GM12878 (cell line): ENCODE data around the gene AOPEP. TPM values are rescaled to one million over a fixed set of nuclear protein-coding genes. Genes with fewer than 3 reads are reported as not detected.

Experiments used
- ATAC-seq: fragments of 200-7000 bp; cut with Tn5 transposase; 3 replicates; pipeline ENCODE4 v1.9.1; 2020; ENCODE audit warnings: mild to moderate bottlenecking, moderate library complexity
- BruUV-seq: library from RNA; stranded (reverse); fragments of 400-500 nt; replicated peaks from 2 replicates; lab custom pipeline; 2021; lab: Mats Ljungman, UMichigan
- CTCF ChIA-PET: fragments of 300-600 bp; sonication (Branson Sonifier 250); formaldehyde crosslinking; extraction: SDS; loops from one replicate; lab custom pipeline; 2021; ENCODE audit warnings: inconsistent platforms; lab: Yijun Ruan, JAX
- POLR2A ChIA-PET: fragments of 350-600 bp; formaldehyde crosslinking; extraction: SDS; loops from one replicate; lab custom pipeline; 2021; ENCODE audit warnings: inconsistent platforms; lab: Charles Lee
- RAD21 ChIA-PET: fragments of 300-600 bp; sonication (Branson Sonifier 250); formaldehyde crosslinking; loops from one replicate; lab custom pipeline; 2023; ENCODE audit warnings: antibody characterized with exemption; ENCODE audit not compliant: unreplicated experiment; lab: Charles Lee
- SMC1A ChIA-PET: fragments of 300-600 bp; sonication (Branson Sonifier 250); formaldehyde crosslinking; loops from one replicate; lab custom pipeline; 2023; ENCODE audit not compliant: unreplicated experiment, uncharacterized antibody; lab: Charles Lee
- DNase-seq: peaks from one replicate; pipeline ENCODE4 v3.0.0-alpha.2; 2011; ENCODE audit warnings: low read depth, low spot score
- FAIRE-seq: peaks from 3 replicates; lab custom pipeline; 2011; peaks lifted over from hg19 to GRCh38; lab: Jason Lieb, UNC
- H2AFZ ChIP-seq: 2 replicates; pipeline ENCODE4 v1.6.0; 2011; ENCODE audit warnings: low read depth, low read length, control low read depth; ENCODE audit not compliant: control insufficient read depth
- H3K27ac ChIP-seq: 2 replicates; pipeline ENCODE4 v1.5.1; 2011; ENCODE audit warnings: control low read depth; ENCODE audit not compliant: control insufficient read depth, insufficient read depth
- H3K27me3 ChIP-seq, 2 experiments: replicated peaks in 1 of 2; 2 replicates each; pipeline versions ENCODE4 v1.6.0 to v1.6.1; 2011; ENCODE audit warnings: low read length in 1 of 2; ENCODE audit not compliant: control insufficient read depth in 2 of 2, insufficient read depth in 2 of 2
- H3K36me3 ChIP-seq, 2 experiments: 2 replicates each; pipeline ENCODE4 v1.5.1; 2011; ENCODE audit warnings: low read length in 1 of 2; ENCODE audit not compliant: control insufficient read depth in 2 of 2, insufficient read depth in 2 of 2
- H3K4me1 ChIP-seq: 2 replicates; pipeline ENCODE4 v1.6.1; 2011; ENCODE audit warnings: mild to moderate bottlenecking, low read length, moderate library complexity, mixed read lengths; ENCODE audit not compliant: control insufficient read depth, insufficient read depth
- H3K4me2 ChIP-seq: 2 replicates; pipeline ENCODE4 v1.6.0; 2011; ENCODE audit warnings: control low read depth; ENCODE audit not compliant: control insufficient read depth, insufficient read depth
- H3K4me3 ChIP-seq: fragments of 200-600 bp; sonication (generic); 2 replicates; pipeline ENCODE4 v1.5.1; 2016
- H3K79me2 ChIP-seq: 2 replicates; pipeline ENCODE4 v1.6.0; 2011; ENCODE audit warnings: low read length; ENCODE audit not compliant: control insufficient read depth, insufficient read depth
- H3K9ac ChIP-seq: 2 replicates; pipeline ENCODE4 v1.8.0; 2011; ENCODE audit warnings: low read length, control low read depth, mixed read lengths; ENCODE audit not compliant: control insufficient read depth, insufficient read depth
- H3K9me3 ChIP-seq: replicated peaks from 3 replicates; pipeline ENCODE4 v1.5.1; 2011; ENCODE audit warnings: mild to moderate bottlenecking, low read length; ENCODE audit not compliant: control insufficient read depth, insufficient read depth
- H4K20me1 ChIP-seq: 2 replicates; pipeline ENCODE4 v1.6.0; 2011; ENCODE audit not compliant: control insufficient read depth, insufficient read depth
- CHD1 ChIP-seq: IDR thresholded peaks from 2 replicates; pipeline ENCODE4 v1.6.1; 2012; ENCODE audit warnings: low read depth, low read length, improper control_type of control experiment
- CHD4 ChIP-seq: fragments of 200-600 bp; sonication (generic); IDR thresholded peaks from 2 replicates; pipeline ENCODE4 v1.6.1; 2016; ENCODE audit warnings: mild to moderate bottlenecking
- CREB1 ChIP-seq: IDR thresholded peaks from 2 replicates; pipeline ENCODE4 v1.6.1; 2012; ENCODE audit warnings: low read depth, mild to moderate bottlenecking, inconsistent platforms
- E2F8 ChIP-seq: fragments of 450-650 bp; IDR thresholded peaks from 2 replicates; pipeline ENCODE4 v1.6.1; 2018; ENCODE audit warnings: mild to moderate bottlenecking, low read depth, moderate library complexity; ENCODE audit not compliant: partially characterized antibody
- FOXK2 ChIP-seq: fragments of 450-650 bp; IDR thresholded peaks from 2 replicates; pipeline ENCODE4 v1.6.1; 2017; ENCODE audit warnings: mild to moderate bottlenecking, moderate library complexity
- IRF4 ChIP-seq: IDR thresholded peaks from 2 replicates; pipeline ENCODE4 v1.6.1; 2011; ENCODE audit warnings: low read depth, low read length
- JUNB ChIP-seq: IDR thresholded peaks from 2 replicates; pipeline ENCODE4 v1.6.1; 2016; ENCODE audit warnings: antibody characterized with exemption, mild to moderate bottlenecking
- SIN3A ChIP-seq: IDR thresholded peaks from 2 replicates; pipeline ENCODE4 v1.6.1; 2012; ENCODE audit warnings: low read depth, low read length, improper control_type of control experiment
- SRF ChIP-seq, 2 experiments: IDR thresholded peaks; 2 replicates each; pipeline ENCODE4 v1.6.1; 2011; ENCODE audit warnings: low read depth in 2 of 2, low read length in 2 of 2, mild to moderate bottlenecking in 1 of 2, moderate library complexity in 1 of 2
- ZNF274 ChIP-seq: IDR thresholded peaks from one replicate; pipeline ENCODE4 v1.8.0; 2011; ENCODE audit not compliant: insufficient read length, insufficient read depth
- WGBS: methylation state at CpG from one replicate; pipeline ENCODE4 v1.1.6; 2016; ENCODE audit warnings: low lambda C conversion rate; ENCODE audit not compliant: insufficient replicate concordance, insufficient coverage; ENCODE audit errors: missing lambda C conversion rate; 5-methylcytosine and 5-hydroxymethylcytosine counted together
- in situ Hi-C: fragments of 300-500 bp; cut with MboI; formaldehyde crosslinking; loops from 9 replicates; pipeline ENCODE4 v1.14.3; 2018; ENCODE audit warnings: mixed read lengths
- intact Hi-C: fragments of 100-400 bp; cut with micrococcal nuclease; formaldehyde crosslinking; loops from one replicate; pipeline ENCODE4 v1.14.2; 2022; ENCODE audit not compliant: unreplicated experiment
- polyA plus RNA-seq, 11 experiments: library from polyadenylated mRNA; depleted of rRNA in 4 of 11; unstranded in 6 of 11; stranded (reverse) in 5 of 11; fragments of >200 nt; fragmentation: Nextera tagmentation in 4 of 11; fragmentation: Illumina TruSeq in 1 of 11; extraction: Ambion mirVana in 4 of 11; extraction: Trizol in 1 of 11; gene quantifications; 1 replicate in 1 of 11; 2 replicates in 10 of 11; pipeline versions ENCODE4 v1.2.1 to v1.2.3, GENCODE V29; 2011 to 2016; ENCODE audit warnings: inconsistent platforms in 2 of 11, missing spikeins in 2 of 11, low read depth in 1 of 11
- total RNA-seq, 4 experiments: library from RNA; depleted of rRNA in 3 of 4; stranded (reverse); fragments of >200 nt in 3 of 4; fragmentation: Illumina TruSeq in 1 of 4; extraction: Trizol in 1 of 4; gene quantifications; 2 replicates each; pipeline versions ENCODE4 v1.2.1 to v1.2.3, GENCODE V29; 2013 to 2021
- TF ChIP-seq, protein P1 (sequence below), 3 experiments: IDR thresholded peaks in 2 of 3; conservative IDR thresholded peaks in 1 of 3; 2 replicates each; pipeline ENCODE4 v1.5.1; 2011; ENCODE audit warnings: low read depth in 3 of 3, low read length in 3 of 3, mild to moderate bottlenecking in 3 of 3, control low read depth in 2 of 3, moderate library complexity in 2 of 3, inconsistent platforms in 1 of 3, mixed read lengths in 1 of 3; ENCODE audit not compliant: control insufficient read depth in 2 of 3, insufficient read depth in 1 of 3; ENCODE audit errors: extremely low read depth in 1 of 3

Gene AOPEP
- total and polyA plus RNA-seq, 10 of the 15 experiments (the other 5 are each of a cell fraction or from before 2014, with no cell fraction given): 2.3 to 16.9 (median 10.1) TPM

DNA sequence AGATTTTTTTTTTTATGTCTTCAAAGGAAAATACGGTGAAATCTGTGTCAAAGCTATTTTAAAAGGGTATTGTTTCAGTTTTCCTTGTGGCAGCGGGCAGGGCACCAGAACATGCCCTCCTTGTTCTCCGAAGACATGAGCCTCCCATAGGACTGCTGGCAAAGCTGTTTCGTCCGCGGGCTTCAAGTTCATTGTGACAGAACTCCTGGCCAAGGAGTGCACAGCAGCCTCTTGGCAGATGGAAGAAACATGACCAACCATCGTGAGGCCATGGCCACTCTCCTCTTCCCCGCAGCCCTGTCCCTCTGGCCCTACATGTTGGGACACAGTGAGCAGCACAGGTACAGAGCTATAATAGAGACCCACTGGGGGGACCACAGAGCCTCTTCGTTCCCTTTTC, 99.5 kb downstream of the AOPEP start:
- H3K4me2 ChIP-seq: no peak overlapping the region
- FAIRE-seq: no peak
- WGBS: 93% methylated on average over 9 of the region's 9 CpGs
- intact Hi-C loops: no loop called here
- H3K4me1 ChIP-seq: peaks cover 14% of the 10 kb centered on the region
- H2AFZ ChIP-seq: no peak overlapping the region
- H3K4me3 ChIP-seq: no peak overlapping the region
- H3K36me3 ChIP-seq: no peaks in the 10 kb centered on the region
- H3K9me3 ChIP-seq: no peaks in the 10 kb centered on the region
- ChIA-PET RAD21 (no interaction called here), SMC1A (interaction anchor here (0.6 to 2.5 kb wide), 10 partner anchors 9 to 342 kb away, joined by 3 to 5 read pairs (median 4); no protein-coding TSS in a partner anchor), POLR2A (interaction anchor here (1.1 kb wide), 2 partner anchors 40 to 41 kb away, joined by 3 read pairs; no protein-coding TSS in a partner anchor), CTCF (interaction anchor here (1.0 to 1.3 kb wide), 3 partner anchors 8 to 342 kb away, joined by 3 to 4 read pairs (median 3); no protein-coding TSS in a partner anchor)
- H3K79me2 ChIP-seq: no peaks in the 10 kb centered on the region
- H4K20me1 ChIP-seq: no peaks in the 10 kb centered on the region
- no peak overlapping the region for H3K9ac ChIP-seq
- no peaks in the 10 kb centered on the region for H3K27me3 ChIP-seq
- no peak for TF ChIP-seq SRF (IDR thresholded peaks at IDR 0.05; ENCODE audit: low read depth in 2 of 2, low read length in 2 of 2)
- no peak for TF ChIP-seq CREB1
- BruUV-seq: no TSS peak
- no peak overlapping the region for H3K27ac ChIP-seq
- DNase-seq: no peak
- no peak for ATAC-seq
- in situ Hi-C loops: no loop called here

- H3K27ac ChIP-seq: no peak overlapping the region
These were observed 100.3 kb downstream of the AOPEP start for GRCh38 chr9:94826644-94827410.

More at GRCh38 chr9:94826644-94827410, 100.3 kb downstream of the AOPEP start:
- Histone ChIP-seq H4K20me1 (no peaks in the 10 kb centered on the region), H3K4me2 (no peak overlapping the region), H3K9me3 (peaks cover 2% of the 10 kb centered on the region; the same call in 1 of the 3 replicates), H2AFZ (no peak overlapping the region), H3K27me3 (no peaks in the 10 kb centered on the region), H3K4me1 (peaks cover 12% of the 10 kb centered on the region), H3K9ac (no peak overlapping the region), H3K36me3 (no peaks in the 10 kb centered on the region; a peak in 1 of 4 replicates), H3K4me3 (no peak overlapping the region), H3K79me2 (no peaks in the 10 kb centered on the region)
- in situ Hi-C loops: no loop called here
- TF ChIP-seq ZNF274 (no peak), CHD4 (no peak), SIN3A (no peak), CHD1 (no peak), FOXK2 (no peak), JUNB (no peak), IRF4 (no peak), E2F8 (no peak)
- TF ChIP-seq, protein P1, sequence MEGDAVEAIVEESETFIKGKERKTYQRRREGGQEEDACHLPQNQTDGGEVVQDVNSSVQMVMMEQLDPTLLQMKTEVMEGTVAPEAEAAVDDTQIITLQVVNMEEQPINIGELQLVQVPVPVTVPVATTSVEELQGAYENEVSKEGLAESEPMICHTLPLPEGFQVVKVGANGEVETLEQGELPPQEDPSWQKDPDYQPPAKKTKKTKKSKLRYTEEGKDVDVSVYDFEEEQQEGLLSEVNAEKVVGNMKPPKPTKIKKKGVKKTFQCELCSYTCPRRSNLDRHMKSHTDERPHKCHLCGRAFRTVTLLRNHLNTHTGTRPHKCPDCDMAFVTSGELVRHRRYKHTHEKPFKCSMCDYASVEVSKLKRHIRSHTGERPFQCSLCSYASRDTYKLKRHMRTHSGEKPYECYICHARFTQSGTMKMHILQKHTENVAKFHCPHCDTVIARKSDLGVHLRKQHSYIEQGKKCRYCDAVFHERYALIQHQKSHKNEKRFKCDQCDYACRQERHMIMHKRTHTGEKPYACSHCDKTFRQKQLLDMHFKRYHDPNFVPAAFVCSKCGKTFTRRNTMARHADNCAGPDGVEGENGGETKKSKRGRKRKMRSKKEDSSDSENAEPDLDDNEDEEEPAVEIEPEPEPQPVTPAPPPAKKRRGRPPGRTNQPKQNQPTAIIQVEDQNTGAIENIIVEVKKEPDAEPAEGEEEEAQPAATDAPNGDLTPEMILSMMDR (IDR thresholded peaks at IDR 0.05 in 2 of 3, conservative IDR thresholded peaks at IDR 0.05 in 1 of 3; ENCODE audit: control insufficient read depth in 2 of 3, extremely low read depth in 1 of 3, insufficient read depth in 1 of 3, low read depth in 3 of 3, low read length in 3 of 3): no peak
- ChIA-PET RAD21 (no interaction called here), SMC1A (interaction anchor here (1.0 to 2.5 kb wide), 4 partner anchors 8 to 49 kb away, joined by 3 to 5 read pairs (median 4); no protein-coding TSS in a partner anchor), POLR2A (no interaction called here), CTCF (interaction anchor here (0.6 to 1.3 kb wide), 2 partner anchors 19 to 34 kb away, joined by 4 read pairs; no protein-coding TSS in a partner anchor)
- BruUV-seq: no TSS peak
- intact Hi-C loops: no loop called here
- WGBS: 77% methylated on average over 3 of the region's 3 CpGs
- DNase-seq (no peak), FAIRE-seq (no peak), ATAC-seq (peak; percentile 40; the same call in 2 of the 3 replicates)
